Type B pancreatic cell (in vitro differentiated cells): ENCODE results near the gene EIF4E3. TPM values are rescaled to one million over a fixed set of nuclear protein-coding genes. Genes with fewer than 3 reads are reported as not detected.

Source experiments
- DNase-seq: peaks from one replicate; pipeline ENCODE4 v3.0.0; 2021; ENCODE audit warnings: mixed read lengths; ENCODE audit not compliant: unreplicated experiment; ENCODE audit errors: extremely low spot score
- H3K27ac Mint-ChIP-seq: 2 replicates; pipeline ENCODE4 v1.8.0; 2021; ENCODE audit warnings: mild to moderate bottlenecking, mixed read lengths
- H3K27me3 Mint-ChIP-seq: 2 replicates; pipeline ENCODE4 v1.8.0; 2021; ENCODE audit warnings: mixed read lengths
- H3K36me3 Mint-ChIP-seq: 2 replicates; pipeline ENCODE4 v1.8.0; 2021; ENCODE audit warnings: mixed read lengths
- H3K4me1 Mint-ChIP-seq: one replicate; pipeline ENCODE4 v1.8.0; 2021; ENCODE audit warnings: mixed read lengths; ENCODE audit not compliant: unreplicated experiment
- H3K4me3 Mint-ChIP-seq: 2 replicates; pipeline ENCODE4 v1.8.0; 2021; ENCODE audit warnings: mild to moderate bottlenecking, mixed read lengths
- H3K9me3 Mint-ChIP-seq: 2 replicates; pipeline ENCODE4 v1.8.0; 2021; ENCODE audit warnings: mixed read lengths
- CTCF ChIP-seq: fragments of 200-600 bp; sonication (generic); conservative IDR thresholded peaks from 2 replicates; pipeline ENCODE4 v1.5.0; 2021; ENCODE audit warnings: antibody characterized with exemption, mild to moderate bottlenecking
- total RNA-seq: library from RNA; stranded (reverse); gene quantifications from 2 replicates; pipeline ENCODE4 v1.2.1, GENCODE V29; 2021; ENCODE audit warnings: low replicate concordance

Gene EIF4E3
- total RNA-seq, 1 donor from 2014 or later = 16.2 TPM

DNA sequence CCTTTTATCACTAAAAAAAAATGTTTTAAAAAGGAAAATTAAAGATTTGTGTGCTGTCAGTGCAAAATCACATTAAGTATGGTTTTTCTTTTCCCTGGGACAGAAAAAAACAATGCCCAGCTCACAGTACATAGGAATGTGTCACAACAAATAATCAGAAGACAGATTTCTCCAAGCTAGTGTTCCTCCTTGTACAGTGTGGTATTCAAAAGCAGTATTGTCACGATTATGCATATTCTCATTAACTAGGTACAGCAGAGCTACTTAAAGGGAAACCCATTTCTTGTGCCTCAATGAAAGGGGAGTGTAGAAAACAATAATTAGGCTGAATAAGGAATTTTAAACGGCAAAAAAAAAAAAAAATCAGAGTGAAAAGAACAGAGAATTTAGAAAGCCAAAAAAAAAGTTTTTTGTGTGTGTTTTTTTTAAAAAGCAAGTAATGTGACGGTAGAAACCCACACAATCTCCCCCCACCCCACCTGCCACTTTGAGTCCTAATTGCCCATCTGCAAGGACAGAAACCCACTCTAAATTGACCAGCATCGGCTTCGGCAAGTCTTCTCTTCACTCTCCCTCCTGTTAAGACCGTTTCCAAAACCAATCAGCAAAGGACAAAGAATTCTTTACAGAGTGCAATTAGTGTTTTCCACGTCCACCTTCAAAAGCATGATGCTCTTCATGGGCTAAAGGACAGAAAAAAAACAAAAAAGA, 41.0 kb downstream of the EIF4E3 start:
- H3K4me1 Mint-ChIP-seq = peaks cover 42% of the 10 kb centered on the region
- H3K27ac Mint-ChIP-seq = peak overlapping the region; percentile 49
- H3K36me3 Mint-ChIP-seq = peaks cover 9% of the 10 kb centered on the region
- no peak overlapping the region for H3K4me3 Mint-ChIP-seq
- peaks cover 3% of the 10 kb centered on the region for H3K9me3 Mint-ChIP-seq
- no peak for TF ChIP-seq CTCF
- no peaks in the 10 kb centered on the region for H3K27me3 Mint-ChIP-seq
- no peak for DNase-seq

DNA sequence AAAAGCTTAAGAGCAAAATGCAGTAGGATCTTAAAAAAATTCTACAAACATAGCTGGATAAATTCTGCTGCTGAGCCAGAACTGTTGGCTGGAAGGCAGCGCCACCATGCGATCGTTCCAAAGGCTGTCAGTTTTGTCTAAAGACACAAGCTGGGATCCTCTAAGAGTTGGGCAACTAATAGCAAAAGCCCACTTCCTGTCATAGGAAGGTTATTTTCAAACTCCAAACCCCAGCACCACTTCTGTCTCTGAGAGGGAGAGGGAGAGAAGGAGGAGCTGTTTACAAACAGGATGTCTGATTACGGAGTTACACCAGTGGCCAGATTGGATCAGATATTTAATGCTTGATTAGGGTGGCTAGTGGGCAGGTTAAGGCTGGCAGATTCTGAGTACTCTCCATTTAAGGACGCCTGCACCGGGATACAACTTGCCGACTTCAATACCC, 44.0 kb downstream of the EIF4E3 start:
- Mint-ChIP-seq H3K27me3 (no peaks in the 10 kb centered on the region), H3K4me3 (no peak overlapping the region), H3K9me3 (no peaks in the 10 kb centered on the region), H3K4me1 (peaks cover 29% of the 10 kb centered on the region), H3K27ac (no peak overlapping the region), H3K36me3 (peaks cover 4% of the 10 kb centered on the region)
- DNase-seq = no peak
- TF ChIP-seq CTCF = peak; percentile 89

DNA sequence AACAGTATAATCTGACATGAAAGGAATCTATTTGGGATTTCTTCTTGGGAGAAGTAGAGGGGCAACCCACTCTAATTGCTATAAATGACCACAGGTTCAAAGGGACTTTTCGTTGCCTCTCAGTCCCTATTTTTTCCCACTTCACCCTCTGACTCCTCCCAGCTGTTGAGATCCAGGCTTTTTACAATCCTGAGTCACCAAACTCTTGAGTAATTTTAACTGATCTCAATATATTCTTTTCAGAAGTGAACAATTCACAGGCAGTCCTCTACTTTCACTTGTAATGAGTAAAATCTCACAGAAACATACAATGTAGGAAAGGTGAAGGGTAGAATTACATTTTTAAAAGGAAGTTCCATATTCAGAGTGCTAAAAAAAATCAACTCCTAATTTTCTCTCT, 44.6 kb downstream of the EIF4E3 start:
- no peak overlapping the region for H3K4me3 Mint-ChIP-seq
- H3K27me3 Mint-ChIP-seq = no peaks in the 10 kb centered on the region
- no peaks in the 10 kb centered on the region for H3K9me3 Mint-ChIP-seq
- no peak for DNase-seq
- peaks cover 29% of the 10 kb centered on the region for H3K4me1 Mint-ChIP-seq
- TF ChIP-seq CTCF = no peak
- peaks cover 4% of the 10 kb centered on the region for H3K36me3 Mint-ChIP-seq
- H3K27ac Mint-ChIP-seq = no peak overlapping the region

GRCh38 chr3:71676931-71677330, 48.3 kb downstream of the EIF4E3 start:
- Mint-ChIP-seq H3K9me3 (no peaks in the 10 kb centered on the region), H3K4me3 (no peak overlapping the region), H3K4me1 (peaks cover 30% of the 10 kb centered on the region), H3K36me3 (no peaks in the 10 kb centered on the region), H3K27ac (no peak overlapping the region), H3K27me3 (no peaks in the 10 kb centered on the region)
- no peak for TF ChIP-seq CTCF
- DNase-seq = no peak

DNA sequence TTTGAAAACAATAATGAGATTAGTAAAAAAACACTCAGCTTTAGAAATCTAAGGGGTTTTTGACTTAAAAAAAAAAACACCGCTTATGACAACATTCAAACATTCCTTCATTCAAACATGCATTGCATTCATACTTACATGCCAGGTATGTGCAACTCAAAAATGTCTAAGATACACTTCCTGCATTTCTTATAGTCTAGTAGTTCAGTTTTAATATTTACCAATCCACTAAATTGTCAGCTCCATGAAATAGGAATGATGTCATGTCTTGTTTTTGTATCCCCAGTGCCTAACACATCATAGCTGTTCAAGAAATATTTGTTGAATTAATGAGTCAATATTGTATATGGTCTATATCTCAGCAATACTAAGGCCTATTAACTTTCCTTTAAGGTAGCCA, 51.7 kb downstream of the EIF4E3 start:
- Mint-ChIP-seq H3K9me3 (no peaks in the 10 kb centered on the region), H3K36me3 (no peaks in the 10 kb centered on the region), H3K27ac (no peak overlapping the region), H3K4me3 (no peak overlapping the region), H3K27me3 (no peaks in the 10 kb centered on the region), H3K4me1 (peaks cover 24% of the 10 kb centered on the region)
- no peak for DNase-seq
- TF ChIP-seq CTCF = no peak
